GM18517 (cell line): ENCODE measurements around the gene ASB5.
"Not testable (repeated sequence)": the region's sequence is repeated elsewhere in the genome, so short reads cannot be mapped to it uniquely, and the experiment has no call there.

ENCODE experiments used
- ATAC-seq: cut with Tn5 transposase; IDR thresholded peaks from one replicate; pipeline ENCODE4 v1.9.1; 2021; ENCODE audit warnings: mild to moderate bottlenecking, moderate library complexity; ENCODE audit not compliant: unreplicated experiment

ASB5 gene

GRCh38 chr4:176268963-176269362 is at the start of gene ASB5:
ASB5 (minus strand) TSS chr4:176269222; CDS start chr4:176269108, 114 bp downstream.
- no peak for ATAC-seq

GRCh38 chr4:176313596-176314336 is 44.7 kb upstream of the ASB5 start:
- ATAC-seq = no peak

- no peak for ATAC-seq
Measured at GRCh38 chr4:176309772-176310171, 40.8 kb upstream of the ASB5 start.

- peak; percentile 98 for ATAC-seq
Measured at GRCh38 chr4:176309046-176309445, 40.0 kb upstream of the ASB5 start.

GRCh38 chr4:176308441-176308840 is 39.4 kb upstream of the ASB5 start:
- peak; percentile 42 for ATAC-seq

GRCh38 chr4:176307666-176307930 is 38.6 kb upstream of the ASB5 start:
- ATAC-seq = no peak

GRCh38 chr4:176306837-176307665 is 38.0 kb upstream of the ASB5 start:
- no peak for ATAC-seq

- no peak for ATAC-seq
Measured at GRCh38 chr4:176303938-176304337, 34.9 kb upstream of the ASB5 start.

- ATAC-seq = no peak
Measured at GRCh38 chr4:176302283-176303275, 33.6 kb upstream of the ASB5 start.

- no peak for ATAC-seq
Measured at GRCh38 chr4:176300565-176300964, 31.5 kb upstream of the ASB5 start.

GRCh38 chr4:176300036-176300435 is 31.0 kb upstream of the ASB5 start:
- no peak for ATAC-seq

- no peak for ATAC-seq
Measured at GRCh38 chr4:176298664-176299063, 29.6 kb upstream of the ASB5 start.

- not testable (repeated sequence) for ATAC-seq
Measured at GRCh38 chr4:176295907-176296306, 26.9 kb upstream of the ASB5 start.

- ATAC-seq = no peak
Measured at GRCh38 chr4:176293660-176294059, 24.6 kb upstream of the ASB5 start.

GRCh38 chr4:176292920-176293319 is 23.9 kb upstream of the ASB5 start:
- no peak for ATAC-seq

GRCh38 chr4:176291748-176292147 is 22.7 kb upstream of the ASB5 start:
- ATAC-seq = no peak

- ATAC-seq = no peak
Measured at GRCh38 chr4:176290520-176290919, 21.5 kb upstream of the ASB5 start.

GRCh38 chr4:176289561-176289960 is 20.5 kb upstream of the ASB5 start:
- ATAC-seq = no peak

- ATAC-seq = no peak
Measured at GRCh38 chr4:176288020-176288419, 19.0 kb upstream of the ASB5 start.

- ATAC-seq = no peak
Measured at GRCh38 chr4:176287546-176287945, 18.5 kb upstream of the ASB5 start.

GRCh38 chr4:176286728-176287127 is 17.7 kb upstream of the ASB5 start:
- no peak for ATAC-seq
